GM23338 (cell line): ENCODE results near the gene CBX5. TPM values are rescaled to one million over a fixed set of nuclear protein-coding genes. Genes with fewer than 3 reads are reported as not detected.
A peak's percentile ranks its signal among the peaks of the same experiment; 100 is the strongest.

Experiments used
- ATAC-seq: fragments of 200-7000 bp; cut with Tn5 transposase; 3 replicates; pipeline ENCODE4 v1.9.1; 2020
- DNase-seq: peaks from one replicate; pipeline ENCODE4 v3.0.0-alpha.2; 2015; ENCODE audit warnings: low spot score
- H2AFZ ChIP-seq: fragments of 200-600 bp; sonication (generic); 2 replicates; pipeline ENCODE4 v1.8.0; 2016; ENCODE audit warnings: antibody characterized with exemption, mild to moderate bottlenecking, moderate library complexity
- H3F3A ChIP-seq: fragments of 200-600 bp; sonication (generic); replicated peaks from 2 replicates; pipeline ENCODE4 v1.8.0; 2017; ENCODE audit warnings: antibody characterized with exemption, mixed run types, low read depth
- H3K27ac ChIP-seq: fragments of 200-600 bp; sonication (generic); 2 replicates; pipeline ENCODE4 v1.6.1; 2016; ENCODE audit warnings: low read depth
- H3K27me3 ChIP-seq: fragments of 200-600 bp; sonication (generic); 2 replicates; pipeline ENCODE4 v1.8.0; 2016; ENCODE audit warnings: mild to moderate bottlenecking, mixed run types, moderate library complexity; ENCODE audit not compliant: insufficient read depth
- H3K36me3 ChIP-seq: fragments of 200-600 bp; sonication (generic); 2 replicates; pipeline ENCODE4 v1.8.0; 2016; ENCODE audit warnings: mild to moderate bottlenecking; ENCODE audit not compliant: insufficient read depth
- H3K4me1 ChIP-seq: fragments of 200-600 bp; sonication (generic); 2 replicates; pipeline ENCODE4 v1.8.0; 2016; ENCODE audit warnings: mild to moderate bottlenecking, moderate library complexity; ENCODE audit not compliant: insufficient read depth
- H3K4me2 ChIP-seq: fragments of 200-600 bp; sonication (generic); 2 replicates; pipeline ENCODE4 v1.7.1; 2017; ENCODE audit warnings: mixed run types
- H3K4me3 ChIP-seq: fragments of 200-600 bp; sonication (generic); 2 replicates; pipeline ENCODE4 v1.6.1; 2016; ENCODE audit warnings: mixed run types
- H3K79me2 ChIP-seq: fragments of 200-600 bp; sonication (generic); replicated peaks from 2 replicates; pipeline ENCODE4 v1.8.0; 2017; ENCODE audit warnings: mild to moderate bottlenecking; ENCODE audit not compliant: insufficient read depth
- H3K9me2 ChIP-seq: fragments of 200-600 bp; sonication (generic); 2 replicates; pipeline ENCODE4 v1.8.0; 2017; ENCODE audit not compliant: insufficient read depth
- H4K20me1 ChIP-seq: fragments of 200-600 bp; sonication (generic); replicated peaks from 2 replicates; pipeline ENCODE4 v1.8.0; 2017; ENCODE audit warnings: mild to moderate bottlenecking; ENCODE audit not compliant: insufficient read depth
- H3K27ac Mint-ChIP-seq: 2 replicates; pipeline ENCODE4 v1.8.0; 2020; ENCODE audit warnings: inconsistent platforms, mild to moderate bottlenecking, moderate library complexity, mixed read lengths
- H3K27me3 Mint-ChIP-seq: 3 replicates; pipeline ENCODE4 v1.8.0; 2022; ENCODE audit warnings: low read depth, mild to moderate bottlenecking, moderate library complexity, mixed read lengths, inconsistent platforms; ENCODE audit not compliant: insufficient read depth, poor library complexity
- H3K36me3 Mint-ChIP-seq: 3 replicates; pipeline ENCODE4 v1.8.0; 2021; ENCODE audit warnings: low read depth, mild to moderate bottlenecking, inconsistent platforms, moderate library complexity, mixed read lengths
- H3K4me1 Mint-ChIP-seq: 3 replicates; pipeline ENCODE4 v1.8.0; 2020; ENCODE audit warnings: mild to moderate bottlenecking, inconsistent platforms, mixed read lengths
- H3K4me3 Mint-ChIP-seq: 3 replicates; pipeline ENCODE4 v1.8.0; 2021; ENCODE audit warnings: moderate library complexity, mild to moderate bottlenecking, inconsistent platforms, mixed read lengths
- H3K9me3 Mint-ChIP-seq: 3 replicates; pipeline ENCODE4 v1.8.0; 2020; ENCODE audit warnings: moderate library complexity, mild to moderate bottlenecking, inconsistent platforms, mixed read lengths
- CREB1 ChIP-seq: fragments of 250-450 bp; sonication (Bioruptor Pico); IDR thresholded peaks from 2 replicates; pipeline ENCODE4 v1.5.0; 2020; ENCODE audit warnings: low read depth, mild to moderate bottlenecking, moderate library complexity
- EZH2phosphoT487 ChIP-seq: fragments of 200-600 bp; sonication (generic); IDR thresholded peaks from one replicate; pipeline ENCODE4 v1.8.1; 2018; ENCODE audit warnings: antibody characterized with exemption; ENCODE audit not compliant: unreplicated experiment
- JUNB ChIP-seq: IDR thresholded peaks from one replicate; pipeline ENCODE4 v1.6.1; 2016; ENCODE audit warnings: antibody characterized with exemption; ENCODE audit not compliant: unreplicated experiment
- NANOG ChIP-seq: IDR thresholded peaks from 2 replicates; pipeline ENCODE4 v1.6.1; 2016; ENCODE audit warnings: antibody characterized with exemption, borderline replicate concordance
- POLR2AphosphoS5 ChIP-seq: IDR thresholded peaks from 2 replicates; pipeline ENCODE4 v1.6.1; 2016; ENCODE audit warnings: antibody characterized with exemption, low read depth
- STAT1 ChIP-seq: IDR thresholded peaks from one replicate; pipeline ENCODE4 v1.6.1; 2016; ENCODE audit warnings: antibody characterized with exemption; ENCODE audit not compliant: unreplicated experiment
- ZNF114 ChIP-seq: fragments of 250-450 bp; sonication (Bioruptor Pico); IDR thresholded peaks from 2 replicates; pipeline ENCODE4 v1.5.0; 2020; ENCODE audit warnings: mild to moderate bottlenecking, moderate library complexity
- ZNF331 ChIP-seq: fragments of 250-450 bp; sonication (Bioruptor Pico); IDR thresholded peaks from 2 replicates; pipeline ENCODE4 v1.5.0; 2020; ENCODE audit warnings: low read depth, mild to moderate bottlenecking, moderate library complexity
- polyA plus RNA-seq: library from polyadenylated mRNA; unstranded; fragments of >200 nt; fragmentation: Nextera tagmentation; extraction: Ambion mirVana; gene quantifications from 2 replicates; pipeline ENCODE4 v1.2.1, GENCODE V29; 2016
- total RNA-seq: library from RNA; depleted of rRNA; stranded (reverse); fragments of >200 nt; shearing (Covaris generic); gene quantifications from 2 replicates; pipeline ENCODE4 v1.2.3, GENCODE V29; 2014
- TF ChIP-seq, protein P1 (sequence below): IDR thresholded peaks from one replicate; pipeline ENCODE4 v1.6.1; 2018; ENCODE audit warnings: antibody characterized with exemption; ENCODE audit not compliant: unreplicated experiment

Gene CBX5
- total and polyA plus RNA-seq, 2 experiments from 2014 or later = 152 to 212 TPM

DNA sequence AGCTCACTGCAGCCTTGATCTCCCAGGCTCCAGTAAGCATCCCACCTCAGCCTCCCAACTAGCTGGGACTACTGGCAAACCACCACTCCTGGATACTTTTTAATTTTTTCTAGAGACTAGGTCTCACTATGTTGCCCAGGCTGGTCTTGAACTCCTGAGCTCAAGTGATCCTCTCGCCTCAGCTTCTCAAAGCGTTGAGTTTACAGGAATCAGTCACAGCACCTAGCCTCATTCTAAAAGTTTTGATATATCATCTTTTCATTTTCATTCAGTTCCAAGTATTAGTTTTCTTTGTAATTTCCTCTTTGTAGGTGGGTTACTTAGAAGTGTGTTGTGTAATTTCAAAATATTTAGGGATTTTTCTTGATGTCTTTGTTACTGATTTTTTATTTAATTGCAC lies 9.6 kb downstream of the CBX5 start:
- Mint-ChIP-seq H3K4me3 (no peak overlapping the region), H3K27me3 (peaks cover 4% of the 10 kb centered on the region), H3K27ac (no peak overlapping the region), H3K9me3 (no peaks in the 10 kb centered on the region), H3K36me3 (peaks cover 18% of the 10 kb centered on the region), H3K4me1 (peaks cover 3% of the 10 kb centered on the region)
- Histone ChIP-seq H2AFZ (no peak overlapping the region), H3F3A (no peaks in the 10 kb centered on the region; the same call in 1 of the 2 replicates), H3K9me2 (no peaks in the 10 kb centered on the region), H3K79me2 (peaks cover 34% of the 10 kb centered on the region), H3K4me3 (no peak overlapping the region), H3K4me1 (peaks cover 5% of the 10 kb centered on the region; the same call in 1 of the 2 replicates), H4K20me1 (peaks cover 16% of the 10 kb centered on the region), H3K27ac (peak overlapping the region; percentile 22; the same call in 1 of the 2 replicates), H3K4me2 (no peak overlapping the region), H3K36me3 (peaks cover 11% of the 10 kb centered on the region; the same call in 1 of the 2 replicates), H3K27me3 (no peaks in the 10 kb centered on the region)
- ATAC-seq (no peak; the same call in 2 of the 3 replicates), DNase-seq (no peak)
- no peak for TF ChIP-seq EZH2phosphoT487
- TF ChIP-seq JUNB = no peak
- 0 out of 2 replicates have a peak, but pooled peaks have one; percentile 13 for TF ChIP-seq POLR2AphosphoS5
- no peak for TF ChIP-seq ZNF331 (CRISPR knock-in tag)
- TF ChIP-seq, protein P1, sequence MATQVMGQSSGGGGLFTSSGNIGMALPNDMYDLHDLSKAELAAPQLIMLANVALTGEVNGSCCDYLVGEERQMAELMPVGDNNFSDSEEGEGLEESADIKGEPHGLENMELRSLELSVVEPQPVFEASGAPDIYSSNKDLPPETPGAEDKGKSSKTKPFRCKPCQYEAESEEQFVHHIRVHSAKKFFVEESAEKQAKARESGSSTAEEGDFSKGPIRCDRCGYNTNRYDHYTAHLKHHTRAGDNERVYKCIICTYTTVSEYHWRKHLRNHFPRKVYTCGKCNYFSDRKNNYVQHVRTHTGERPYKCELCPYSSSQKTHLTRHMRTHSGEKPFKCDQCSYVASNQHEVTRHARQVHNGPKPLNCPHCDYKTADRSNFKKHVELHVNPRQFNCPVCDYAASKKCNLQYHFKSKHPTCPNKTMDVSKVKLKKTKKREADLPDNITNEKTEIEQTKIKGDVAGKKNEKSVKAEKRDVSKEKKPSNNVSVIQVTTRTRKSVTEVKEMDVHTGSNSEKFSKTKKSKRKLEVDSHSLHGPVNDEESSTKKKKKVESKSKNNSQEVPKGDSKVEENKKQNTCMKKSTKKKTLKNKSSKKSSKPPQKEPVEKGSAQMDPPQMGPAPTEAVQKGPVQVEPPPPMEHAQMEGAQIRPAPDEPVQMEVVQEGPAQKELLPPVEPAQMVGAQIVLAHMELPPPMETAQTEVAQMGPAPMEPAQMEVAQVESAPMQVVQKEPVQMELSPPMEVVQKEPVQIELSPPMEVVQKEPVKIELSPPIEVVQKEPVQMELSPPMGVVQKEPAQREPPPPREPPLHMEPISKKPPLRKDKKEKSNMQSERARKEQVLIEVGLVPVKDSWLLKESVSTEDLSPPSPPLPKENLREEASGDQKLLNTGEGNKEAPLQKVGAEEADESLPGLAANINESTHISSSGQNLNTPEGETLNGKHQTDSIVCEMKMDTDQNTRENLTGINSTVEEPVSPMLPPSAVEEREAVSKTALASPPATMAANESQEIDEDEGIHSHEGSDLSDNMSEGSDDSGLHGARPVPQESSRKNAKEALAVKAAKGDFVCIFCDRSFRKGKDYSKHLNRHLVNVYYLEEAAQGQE = no peak
- no peak for TF ChIP-seq STAT1

DNA sequence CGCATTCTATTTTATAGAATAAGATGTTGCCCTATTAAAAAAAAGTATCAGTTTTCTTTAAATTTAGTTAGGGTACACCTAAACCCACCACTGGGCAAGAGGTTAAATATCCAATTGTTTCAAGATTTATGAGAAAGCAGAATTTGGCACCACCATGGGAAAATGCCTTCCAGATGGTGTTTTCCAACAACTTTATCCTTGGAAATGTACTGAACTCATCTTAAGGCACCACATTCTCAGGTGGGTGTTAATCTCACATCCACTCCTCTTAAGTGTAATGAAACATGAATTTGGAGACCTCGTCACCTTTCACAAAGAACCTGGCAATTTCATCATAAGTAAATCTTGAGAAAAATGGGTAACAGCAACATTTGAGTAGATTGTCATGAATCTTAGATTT lies 13.1 kb downstream of the CBX5 start:
- no peaks in the 10 kb centered on the region for H3K27me3 ChIP-seq
- Mint-ChIP-seq H3K27me3 (peaks cover 4% of the 10 kb centered on the region), H3K4me3 (no peak overlapping the region), H3K4me1 (peaks cover 18% of the 10 kb centered on the region), H3K36me3 (peaks cover 7% of the 10 kb centered on the region; the same call in 2 of the 3 replicates), H3K27ac (no peak overlapping the region), H3K9me3 (no peaks in the 10 kb centered on the region)
- H3K9me2 ChIP-seq = no peaks in the 10 kb centered on the region
- H3K79me2 ChIP-seq = peaks cover 44% of the 10 kb centered on the region
- H3K4me1 ChIP-seq = peaks cover 26% of the 10 kb centered on the region
- no peak overlapping the region for H3K27ac ChIP-seq
- ATAC-seq (no peak), DNase-seq (no peak)
- no peak overlapping the region for H3K4me3 ChIP-seq
- no peak overlapping the region for H3K4me2 ChIP-seq
- TF ChIP-seq, protein P1 = no peak
- TF ChIP-seq JUNB (no peak), EZH2phosphoT487 (no peak), CREB1 (CRISPR knock-in tag) (no peak), ZNF114 (no peak), NANOG (no peak)
- no peak overlapping the region for H2AFZ ChIP-seq
- no peaks in the 10 kb centered on the region for H3K36me3 ChIP-seq
- no peaks in the 10 kb centered on the region; the same call in 1 of the 2 replicates for H4K20me1 ChIP-seq
- H3F3A ChIP-seq = no peaks in the 10 kb centered on the region; the same call in 1 of the 2 replicates
